ENCODE measurements around the gene UNG. TPM values are rescaled to one million over a fixed set of nuclear protein-coding genes. Genes with fewer than 3 reads are reported as not detected.

UNG gene
- total and polyA plus RNA-seq, 2 of the 8 experiments (the other 6 are each of a cell fraction or from before 2014, with no cell fraction given) = 71.6 to 163 TPM

DNA sequence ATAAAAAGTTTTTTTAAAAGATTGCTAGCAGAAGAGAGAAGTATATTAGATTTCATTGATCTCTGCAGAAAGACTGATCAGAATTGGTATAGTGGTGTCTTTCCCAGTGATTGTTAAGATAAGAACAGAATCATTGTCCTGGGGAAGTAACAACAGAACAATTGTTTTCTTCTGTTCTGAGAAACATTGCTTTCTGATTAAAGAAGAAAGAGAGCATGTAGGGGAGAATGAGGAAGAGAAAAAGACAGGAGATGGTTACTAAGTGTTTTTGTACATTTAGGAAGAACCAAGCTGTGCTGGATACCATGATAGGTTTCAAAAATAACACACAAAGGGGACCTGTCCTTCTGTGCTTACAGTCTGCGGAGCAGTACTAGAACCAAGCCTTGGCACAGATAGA, 40.0 kb upstream of the UNG start:
- no peaks in the 10 kb centered on the region for H3K36me3 ChIP-seq (ENCODE audit: control insufficient read depth in 2 of 4, insufficient read depth in 4 of 4, low read length in 3 of 4)
- no peak overlapping the region for H4K8ac ChIP-seq (ENCODE audit: extremely low read depth, insufficient read depth, low read length)
- H3K4ac ChIP-seq (replicated peaks; ENCODE audit: insufficient read length, low read depth, low read length) = no peak overlapping the region
- H3K4me2 ChIP-seq (ENCODE audit: insufficient read depth in 1 of 2, low read depth in 2 of 2, low read length in 2 of 2) = no peak overlapping the region
- DNase-seq (ENCODE audit: low read depth in 1 of 2, low spot score in 2 of 2) = no peak
- H3K18ac ChIP-seq (ENCODE audit: extremely low read depth, low read length) = no peak overlapping the region
- no peak overlapping the region for H3K9ac ChIP-seq (replicated peaks in 1 of 4; ENCODE audit: extremely low read depth in 1 of 4, low read depth in 3 of 4, low read length in 3 of 4)
- H4K91ac ChIP-seq (replicated peaks; ENCODE audit: insufficient read length, low read length) = no peak overlapping the region
- H3K4me1 ChIP-seq (replicated peaks in 1 of 4; ENCODE audit: control insufficient read depth in 3 of 4, insufficient read depth in 4 of 4, low read length in 3 of 4) = no peaks in the 10 kb centered on the region
- H3K79me1 ChIP-seq (ENCODE audit: low read depth, low read length) = no peaks in the 10 kb centered on the region
- no peaks in the 10 kb centered on the region for H3K27me3 ChIP-seq (replicated peaks in 1 of 4; ENCODE audit: control insufficient read depth in 3 of 4, extremely low read depth in 1 of 4, insufficient read depth in 3 of 4, low read length in 3 of 4)
- no peaks in the 10 kb centered on the region for H3K23me2 ChIP-seq (ENCODE audit: low read depth, low read length)
- no peak overlapping the region for H4K5ac ChIP-seq (ENCODE audit: insufficient read length, low read depth, low read length)
- H3K9me3 ChIP-seq (ENCODE audit: insufficient read depth in 2 of 2, low read depth in 1 of 2, low read length in 1 of 2) = no peaks in the 10 kb centered on the region
- no peak overlapping the region for H3K56ac ChIP-seq (replicated peaks; ENCODE audit: insufficient read length, low read depth, low read length)
- no peak overlapping the region for H3K27ac ChIP-seq (ENCODE audit: low read depth, low read length)
- no peak overlapping the region for H2BK5ac ChIP-seq (ENCODE audit: low read depth, low read length)
- FAIRE-seq = no peak
- TF ChIP-seq HDAC2 (IDR thresholded peaks at IDR 0.05; ENCODE audit: borderline replicate concordance in 1 of 2, low read depth in 2 of 2, low read length in 2 of 2) (no peak), SUZ12 (IDR thresholded peaks at IDR 0.05; ENCODE audit: low read length) (no peak), KDM5A (IDR thresholded peaks at IDR 0.05; ENCODE audit: low read length) (no peak), CHD1 (IDR thresholded peaks at IDR 0.05; ENCODE audit: low read depth, low read length) (no peak), TCF12 (IDR thresholded peaks at IDR 0.05; ENCODE audit: low read depth, low read length) (no peak), CBX5 (IDR thresholded peaks at IDR 0.05; ENCODE audit: low read depth, low read length) (no peak), POLR2A (IDR thresholded peaks at IDR 0.05; ENCODE audit: control extremely low read depth in 1 of 2, low read depth in 2 of 2, low read length in 2 of 2) (no peak), PHF8 (conservative IDR thresholded peaks at IDR 0.05; ENCODE audit: low read depth, low read length) (no peak)
- CTCF ChIA-PET (ENCODE audit: partially characterized antibody) = no interaction called here
- no peak overlapping the region for H2AK5ac ChIP-seq (ENCODE audit: low read depth, low read length)
- no peak overlapping the region for H3K4me3 ChIP-seq (ENCODE audit: extremely low read depth in 1 of 4, insufficient read depth in 2 of 4, low read depth in 3 of 4, low read length in 4 of 4)
- no peaks in the 10 kb centered on the region for H3K79me2 ChIP-seq (ENCODE audit: control insufficient read depth in 1 of 2, insufficient read depth in 2 of 2, low read length in 2 of 2)
- no peak overlapping the region for H2BK12ac ChIP-seq (ENCODE audit: low read depth, low read length)
- no peak overlapping the region for H2BK15ac ChIP-seq (ENCODE audit: low read length)
- POLR2A ChIA-PET (ENCODE audit: partially characterized antibody) = no interaction called here
- no peak overlapping the region for H2BK20ac ChIP-seq (ENCODE audit: low read length)
- WGBS, 2 experiments (ENCODE audit: extremely low coverage in 1 of 2, insufficient coverage in 1 of 2, insufficient read length in 1 of 2, insufficient replicate concordance in 2 of 2, low coverage in 1 of 2, low lambda C conversion rate in 2 of 2, missing lambda C conversion rate in 1 of 2) = 81% methylated on average over 1 of the region's 1 CpG; no CpG with 5 or more reads in 1 of the 2 experiments
- H2AFZ ChIP-seq (ENCODE audit: low read length) = no peak overlapping the region
- H3K23ac ChIP-seq (ENCODE audit: insufficient read length) = no peak overlapping the region
- H2BK120ac ChIP-seq (replicated peaks; ENCODE audit: low read depth, low read length) = no peak overlapping the region
- H4K20me1 ChIP-seq (replicated peaks in 1 of 2; ENCODE audit: control insufficient read depth in 1 of 2, insufficient read depth in 2 of 2, low read length in 2 of 2) = no peaks in the 10 kb centered on the region
- H3K14ac ChIP-seq (ENCODE audit: insufficient read length) = no peak overlapping the region
